ENCODE data around the gene NCAPD3. TPM values are rescaled to one million over a fixed set of nuclear protein-coding genes. Genes with fewer than 3 reads are reported as not detected.

The NCAPD3 gene
- total and polyA plus RNA-seq, 9 of the 15 experiments (the other 6 are each of a cell fraction or from before 2014, with no cell fraction given): 23.6 to 80.6 (median 58.6) TPM

DNA sequence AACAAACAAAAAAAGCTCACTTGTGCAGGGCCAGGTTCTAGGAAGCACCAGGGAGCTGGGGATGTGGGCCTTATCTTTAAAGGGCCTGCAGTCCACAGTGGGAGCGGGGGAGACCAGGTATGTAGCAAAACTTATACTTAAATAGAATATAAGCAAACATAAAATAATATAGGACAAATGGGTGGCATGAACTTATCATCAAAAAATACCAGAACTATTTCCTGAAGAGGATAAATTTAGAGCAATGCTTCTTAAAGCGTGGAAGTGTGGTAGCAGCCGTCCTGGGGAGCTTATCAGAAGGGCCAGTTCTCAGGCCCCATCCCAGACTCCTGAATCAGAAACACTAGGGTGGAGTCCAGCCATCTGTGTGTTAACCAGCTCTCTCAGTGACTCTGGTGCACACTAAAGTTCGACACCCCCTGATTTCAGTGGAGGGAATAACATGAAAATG is 10.0 kb upstream of the NCAPD3 start (continued):
- TF ChIP-seq ZNF592 (IDR thresholded peaks at IDR 0.05): 0 out of 2 replicates have a peak, but pooled peaks have one; percentile 42
- no peak for TF ChIP-seq ZKSCAN3 (CRISPR knock-in tag; IDR thresholded peaks at IDR 0.05)
- TF ChIP-seq GABPA (tag; conservative IDR thresholded peaks at IDR 0.05; ENCODE audit: low read depth): no peak
- TF ChIP-seq TEAD2 (tag; IDR thresholded peaks at IDR 0.05): no peak
- no peak for TF ChIP-seq ZNF175 (CRISPR knock-in tag; IDR thresholded peaks at IDR 0.05; ENCODE audit: low read depth)
- no peak for TF ChIP-seq SMAD2 (IDR thresholded peaks at IDR 0.05; ENCODE audit: low read depth, low read length)
- no peak for TF ChIP-seq STAT6 (CRISPR knock-in tag; IDR thresholded peaks at IDR 0.05)
- no peak for TF ChIP-seq ESRRA (IDR thresholded peaks at IDR 0.05; ENCODE audit: borderline replicate concordance, low read depth)
- TF ChIP-seq, protein P1, sequence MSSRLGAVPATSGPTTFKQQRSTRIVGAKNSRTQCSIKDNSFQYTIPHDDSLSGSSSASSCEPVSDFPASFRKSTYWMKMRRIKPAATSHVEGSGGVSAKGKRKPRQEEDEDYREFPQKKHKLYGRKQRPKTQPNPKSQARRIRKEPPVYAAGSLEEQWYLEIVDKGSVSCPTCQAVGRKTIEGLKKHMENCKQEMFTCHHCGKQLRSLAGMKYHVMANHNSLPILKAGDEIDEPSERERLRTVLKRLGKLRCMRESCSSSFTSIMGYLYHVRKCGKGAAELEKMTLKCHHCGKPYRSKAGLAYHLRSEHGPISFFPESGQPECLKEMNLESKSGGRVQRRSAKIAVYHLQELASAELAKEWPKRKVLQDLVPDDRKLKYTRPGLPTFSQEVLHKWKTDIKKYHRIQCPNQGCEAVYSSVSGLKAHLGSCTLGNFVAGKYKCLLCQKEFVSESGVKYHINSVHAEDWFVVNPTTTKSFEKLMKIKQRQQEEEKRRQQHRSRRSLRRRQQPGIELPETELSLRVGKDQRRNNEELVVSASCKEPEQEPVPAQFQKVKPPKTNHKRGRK (tag; IDR thresholded peaks at IDR 0.05): no peak
- no peak for TF ChIP-seq ZBTB5 (IDR thresholded peaks at IDR 0.05)
- peak; percentile 53 to 62; a peak in 2 of 4 replicates for TF ChIP-seq KDM1A (IDR thresholded peaks at IDR 0.05)
- TF ChIP-seq SMARCA4 (IDR thresholded peaks at IDR 0.05): peak; percentile 65
- TF ChIP-seq, protein P2, sequence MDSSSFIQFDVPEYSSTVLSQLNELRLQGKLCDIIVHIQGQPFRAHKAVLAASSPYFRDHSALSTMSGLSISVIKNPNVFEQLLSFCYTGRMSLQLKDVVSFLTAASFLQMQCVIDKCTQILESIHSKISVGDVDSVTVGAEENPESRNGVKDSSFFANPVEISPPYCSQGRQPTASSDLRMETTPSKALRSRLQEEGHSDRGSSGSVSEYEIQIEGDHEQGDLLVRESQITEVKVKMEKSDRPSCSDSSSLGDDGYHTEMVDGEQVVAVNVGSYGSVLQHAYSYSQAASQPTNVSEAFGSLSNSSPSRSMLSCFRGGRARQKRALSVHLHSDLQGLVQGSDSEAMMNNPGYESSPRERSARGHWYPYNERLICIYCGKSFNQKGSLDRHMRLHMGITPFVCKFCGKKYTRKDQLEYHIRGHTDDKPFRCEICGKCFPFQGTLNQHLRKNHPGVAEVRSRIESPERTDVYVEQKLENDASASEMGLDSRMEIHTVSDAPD (CRISPR knock-in tag; IDR thresholded peaks at IDR 0.05): no peak
- TF ChIP-seq DMBX1 (CRISPR knock-in tag; IDR thresholded peaks at IDR 0.05; ENCODE audit: borderline replicate concordance): peak; percentile 17; the same call in 1 of the 2 replicates
- 0 out of 4 replicates have a peak, but pooled peaks of 1 of the 2 experiments have one; percentile 27 for TF ChIP-seq SRF (CRISPR knock-in tag; IDR thresholded peaks at IDR 0.05)
- no peak for TF ChIP-seq ZNF507 (tag; conservative IDR thresholded peaks at IDR 0.05)
- TF ChIP-seq TRIM24 (IDR thresholded peaks at IDR 0.05): no peak
